Activated CD4-positive, alpha-beta T cell treated with anti-CD3 and anti-CD28 coated beads for 36 hours (primary cell): ENCODE results near the gene YAE1. TPM values are rescaled to one million over a fixed set of nuclear protein-coding genes. Genes with fewer than 3 reads are reported as not detected.
"Not testable (repeated sequence)": the region's sequence is repeated elsewhere in the genome, so short reads cannot be mapped to it uniquely, and the experiment has no call there.

ENCODE experiments used
- ATAC-seq: fragments of 200-7000 bp; cut with Tn5 transposase; one replicate; pipeline ENCODE4 v1.10.0; 2021; ENCODE audit warnings: mild to moderate bottlenecking, moderate library complexity
- CTCF ChIA-PET: fragments of 350-600 bp; sonication (Branson Sonifier 250); formaldehyde crosslinking; loops from one replicate; lab custom pipeline; 2021; ENCODE audit warnings: antibody characterized with exemption; lab: Charles Lee
- POLR2A ChIA-PET: fragments of 350-600 bp; sonication (Branson Sonifier 250); formaldehyde crosslinking; loops from one replicate; lab custom pipeline; 2021; ENCODE audit warnings: antibody characterized with exemption, inconsistent platforms; lab: Charles Lee
- DNase-seq: peaks from one replicate; pipeline ENCODE4 v3.0.0-alpha.2; 2020
- H3K27ac Mint-ChIP-seq: one replicate; pipeline ENCODE4 v1.8.0; 2021; ENCODE audit warnings: mixed read lengths
- H3K27me3 Mint-ChIP-seq: one replicate; pipeline ENCODE4 v1.8.0; 2021; ENCODE audit warnings: mixed read lengths
- H3K36me3 Mint-ChIP-seq: one replicate; pipeline ENCODE4 v1.8.0; 2021; ENCODE audit warnings: low read depth, mixed read lengths
- H3K4me1 Mint-ChIP-seq: one replicate; pipeline ENCODE4 v1.8.0; 2021; ENCODE audit warnings: mixed read lengths
- H3K4me3 Mint-ChIP-seq: one replicate; pipeline ENCODE4 v1.8.0; 2021; ENCODE audit warnings: mild to moderate bottlenecking, moderate library complexity, mixed read lengths
- H3K9me3 Mint-ChIP-seq: one replicate; pipeline ENCODE4 v1.8.0; 2021; ENCODE audit warnings: low read depth, mixed read lengths
- intact Hi-C, 2 experiments: fragments of 100-400 bp; cut with DNase I in 1 of 2; cut with micrococcal nuclease in 1 of 2; formaldehyde crosslinking; loops; one replicate each; pipeline versions ENCODE4 v1.14.2 to v1.15.1; 2022 to 2024; cut with DNase I, micrococcal nuclease
- total RNA-seq, 2 experiments: library from RNA; stranded (reverse); gene quantifications; one replicate each; pipeline ENCODE4 v1.2.3, GENCODE V29; 2021

The YAE1 gene
- total RNA-seq, 2 experiments from 2014 or later: 9.8 to 13.5 TPM

DNA sequence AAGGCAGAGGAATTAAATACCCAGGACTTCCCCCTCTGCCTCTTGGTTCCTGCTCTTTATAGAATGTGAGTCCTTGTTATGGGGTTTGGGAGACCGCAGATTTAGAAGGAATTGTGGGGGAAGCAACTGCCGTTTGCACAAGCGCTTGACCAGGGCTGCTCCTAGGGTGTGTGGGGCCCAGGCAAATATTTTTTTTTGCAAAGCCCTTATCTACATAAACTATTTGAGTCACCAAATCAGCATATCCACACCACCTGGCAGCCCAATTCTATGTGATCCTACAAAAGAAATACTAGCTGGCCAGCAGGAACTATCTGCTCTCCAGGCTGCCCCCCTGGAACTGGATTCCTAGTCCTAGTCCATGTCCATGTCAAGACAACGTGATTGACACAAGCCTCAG, 33.4 kb upstream of the YAE1 start:
- Mint-ChIP-seq H3K4me1 (no peaks in the 10 kb centered on the region), H3K4me3 (no peak overlapping the region), H3K27me3 (no peaks in the 10 kb centered on the region), H3K9me3 (no peaks in the 10 kb centered on the region), H3K27ac (no peak overlapping the region), H3K36me3 (no peaks in the 10 kb centered on the region)
- intact Hi-C loops: no loop called here
- POLR2A ChIA-PET: no interaction called here
- no peak for DNase-seq
- no peak for ATAC-seq
- CTCF ChIA-PET: no interaction called here

DNA sequence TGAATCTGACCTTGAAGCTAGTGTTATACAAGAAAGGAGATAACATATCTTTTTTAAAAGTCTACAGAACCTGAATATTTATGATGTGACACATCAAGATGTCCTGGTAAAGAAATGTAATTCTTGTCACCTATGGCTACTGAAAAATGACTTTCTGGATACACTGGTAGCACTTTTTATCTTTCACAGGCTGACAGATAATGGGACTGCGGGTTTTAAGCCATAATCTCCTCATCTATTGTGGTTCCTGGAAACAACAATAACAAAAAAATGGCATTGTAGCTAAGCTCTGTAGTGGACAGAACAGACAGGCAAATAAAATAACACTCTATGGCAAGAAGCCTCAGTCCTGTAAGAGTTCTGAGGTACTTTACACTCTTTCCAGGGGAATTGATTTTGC, 31.6 kb upstream of the YAE1 start:
- CTCF ChIA-PET: no interaction called here
- no peaks in the 10 kb centered on the region for H3K36me3 Mint-ChIP-seq
- DNase-seq (no peak), ATAC-seq (no peak)
- H3K27ac Mint-ChIP-seq: no peak overlapping the region
- POLR2A ChIA-PET: no interaction called here
- H3K4me1 Mint-ChIP-seq: no peaks in the 10 kb centered on the region
- H3K27me3 Mint-ChIP-seq: no peaks in the 10 kb centered on the region
- no peak overlapping the region for H3K4me3 Mint-ChIP-seq
- intact Hi-C loops: no loop called here
- no peaks in the 10 kb centered on the region for H3K9me3 Mint-ChIP-seq

DNA sequence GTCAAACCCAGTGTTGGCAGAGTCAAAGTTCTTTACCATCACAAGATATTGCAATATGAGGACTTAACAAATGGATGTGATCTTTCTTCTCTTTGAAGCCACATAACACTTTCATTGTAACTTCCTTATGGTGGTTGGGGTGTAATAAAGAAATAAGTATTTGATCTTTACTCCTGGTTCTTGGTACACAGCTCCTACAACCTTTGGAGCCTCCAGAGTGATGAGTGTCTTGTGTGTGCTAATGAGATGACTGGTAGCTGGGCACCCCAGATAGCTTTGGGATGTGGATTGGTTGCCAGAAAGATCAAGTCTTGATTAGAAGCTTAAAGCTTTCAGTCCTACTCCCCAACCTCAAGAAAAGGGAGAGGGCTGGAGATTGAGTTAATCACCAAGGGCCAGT, 31.1 kb upstream of the YAE1 start:
- Mint-ChIP-seq H3K4me1 (no peaks in the 10 kb centered on the region), H3K27me3 (no peaks in the 10 kb centered on the region), H3K9me3 (no peaks in the 10 kb centered on the region), H3K36me3 (no peaks in the 10 kb centered on the region), H3K27ac (no peak overlapping the region), H3K4me3 (no peak overlapping the region)
- CTCF ChIA-PET: no interaction called here
- POLR2A ChIA-PET: no interaction called here
- DNase-seq (no peak), ATAC-seq (no peak)
- intact Hi-C loops: no loop called here

DNA sequence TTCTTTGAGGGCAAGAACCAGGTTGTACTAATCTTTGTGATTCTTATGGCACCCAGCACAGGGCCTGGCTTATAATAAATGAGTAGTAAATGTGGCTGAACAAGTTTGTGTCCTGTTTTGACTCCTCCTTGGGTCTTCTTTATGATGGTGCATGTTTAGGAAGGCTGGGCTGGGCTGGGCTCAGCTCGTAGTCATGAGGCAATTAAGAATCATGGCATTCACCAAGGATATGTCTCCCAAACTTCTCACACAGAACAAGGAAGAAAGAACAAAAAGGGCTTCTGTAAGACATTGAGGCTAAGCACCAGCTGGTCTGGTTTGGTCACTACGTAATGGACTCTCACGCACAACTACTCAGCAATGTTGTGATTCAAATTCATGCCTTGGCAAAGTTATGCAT, 30.5 kb upstream of the YAE1 start:
- H3K9me3 Mint-ChIP-seq: no peaks in the 10 kb centered on the region
- no peaks in the 10 kb centered on the region for H3K36me3 Mint-ChIP-seq
- no peaks in the 10 kb centered on the region for H3K4me1 Mint-ChIP-seq
- H3K4me3 Mint-ChIP-seq: no peak overlapping the region
- no peaks in the 10 kb centered on the region for H3K27me3 Mint-ChIP-seq
- CTCF ChIA-PET: no interaction called here
- H3K27ac Mint-ChIP-seq: no peak overlapping the region
- intact Hi-C loops: no loop called here
- ATAC-seq (no peak), DNase-seq (no peak)
- POLR2A ChIA-PET: no interaction called here

DNA sequence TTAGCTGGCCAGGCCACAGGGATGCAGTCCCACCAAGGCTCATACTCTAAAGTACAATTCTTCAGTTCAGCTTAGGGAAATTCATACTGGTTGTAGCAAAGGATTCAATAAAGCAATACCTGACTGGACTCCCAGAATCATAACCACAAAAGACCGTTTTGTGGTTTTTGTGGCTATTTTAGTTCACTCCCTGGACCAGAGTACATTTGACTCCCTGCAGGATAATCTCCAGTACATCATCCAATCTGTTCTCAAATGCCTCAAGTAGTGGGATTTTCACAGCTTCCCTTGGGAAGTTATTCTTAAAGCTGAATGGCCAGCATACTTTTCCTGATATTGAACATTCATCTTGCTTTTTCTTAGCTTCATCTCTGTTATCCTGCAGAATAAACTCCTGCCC, 29.3 kb upstream of the YAE1 start:
- CTCF ChIA-PET: interaction anchor here (0.6 to 2.0 kb wide), 4 partner anchors 16 to 468 kb away, joined by 4 to 5 read pairs (median 4); no protein-coding TSS in a partner anchor
- ATAC-seq: no peak
- no peaks in the 10 kb centered on the region for H3K9me3 Mint-ChIP-seq
- H3K4me1 Mint-ChIP-seq: no peaks in the 10 kb centered on the region
- H3K27ac Mint-ChIP-seq: no peak overlapping the region
- H3K4me3 Mint-ChIP-seq: no peak overlapping the region
- POLR2A ChIA-PET: no interaction called here
- no peaks in the 10 kb centered on the region for H3K27me3 Mint-ChIP-seq
- intact Hi-C loops: no loop called here
- no peak for DNase-seq
- H3K36me3 Mint-ChIP-seq: no peaks in the 10 kb centered on the region

DNA sequence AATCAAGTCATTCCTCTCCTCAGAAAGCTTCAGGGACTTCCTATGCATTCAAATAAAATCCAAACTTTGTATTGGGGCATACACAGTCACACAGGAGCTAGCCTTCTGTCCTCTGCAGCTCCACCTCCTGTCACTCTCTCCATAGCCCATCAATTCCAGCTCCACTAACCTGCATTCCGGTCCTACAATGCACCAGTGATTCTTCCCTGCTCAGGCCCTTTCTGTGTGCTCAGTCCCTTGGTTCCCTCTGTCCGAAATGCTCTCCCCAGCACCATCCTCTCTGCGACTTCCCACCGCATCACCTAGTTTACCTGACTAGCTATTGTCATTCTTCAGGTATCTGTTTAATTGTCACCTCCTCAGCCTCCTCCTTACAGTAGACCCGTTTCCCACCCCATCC, 26.4 kb upstream of the YAE1 start:
- ChIA-PET CTCF (interaction anchor here (0.9 kb wide), 1 partner anchor 41 kb away, joined by 3 read pairs; no protein-coding TSS in a partner anchor), POLR2A (no interaction called here)
- Mint-ChIP-seq H3K4me1 (no peaks in the 10 kb centered on the region), H3K27ac (no peak overlapping the region), H3K27me3 (no peaks in the 10 kb centered on the region), H3K4me3 (no peak overlapping the region), H3K36me3 (no peaks in the 10 kb centered on the region), H3K9me3 (no peaks in the 10 kb centered on the region)
- ATAC-seq: no peak
- intact Hi-C loops: no loop called here
- DNase-seq: no peak

DNA sequence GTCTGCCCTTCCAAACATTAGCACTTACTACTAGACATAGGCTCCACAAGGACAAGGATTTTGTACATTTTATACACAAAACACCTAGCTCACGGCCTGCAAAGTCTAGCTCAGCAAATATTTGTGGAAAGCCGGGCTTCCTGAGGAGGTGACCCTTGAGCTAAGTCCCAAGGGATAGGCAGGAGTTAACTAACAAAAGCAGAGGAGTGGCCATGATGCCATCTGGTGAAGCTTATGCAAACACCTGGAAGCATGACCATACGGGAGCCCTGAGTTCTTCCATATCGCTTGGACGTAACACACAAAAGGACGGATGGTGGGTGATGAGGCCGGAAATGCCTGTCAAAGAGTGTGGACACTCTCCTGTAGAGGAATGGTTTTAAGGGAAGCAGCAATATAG, 25.9 kb upstream of the YAE1 start:
- CTCF ChIA-PET: interaction anchor here (0.9 kb wide), 1 partner anchor 41 kb away, joined by 3 read pairs; no protein-coding TSS in a partner anchor
- no peak for ATAC-seq
- intact Hi-C loops: no loop called here
- Mint-ChIP-seq H3K36me3 (no peaks in the 10 kb centered on the region), H3K4me1 (no peaks in the 10 kb centered on the region), H3K4me3 (no peak overlapping the region), H3K9me3 (no peaks in the 10 kb centered on the region), H3K27me3 (no peaks in the 10 kb centered on the region), H3K27ac (no peak overlapping the region)
- no peak for DNase-seq
- POLR2A ChIA-PET: no interaction called here

DNA sequence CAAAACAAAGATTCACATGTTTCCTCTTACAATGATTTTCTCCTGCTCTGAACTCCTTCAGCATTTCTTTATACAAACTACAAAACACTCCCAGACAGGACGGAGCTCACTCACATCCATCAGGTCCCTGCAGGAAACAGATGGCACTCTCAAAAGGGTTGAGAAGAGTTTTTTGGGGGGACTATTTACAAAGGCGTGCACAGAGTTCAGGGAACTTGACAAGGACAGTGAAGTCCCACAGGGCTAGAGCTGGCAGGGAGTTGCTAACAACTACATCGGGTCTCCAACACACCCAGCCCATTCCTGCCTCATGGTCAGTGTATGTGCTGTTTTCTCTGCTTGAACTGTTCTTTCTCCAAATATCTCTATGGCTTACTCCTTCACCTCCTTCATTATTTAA, 24.7 kb upstream of the YAE1 start:
- intact Hi-C loops: no loop called here

DNA sequence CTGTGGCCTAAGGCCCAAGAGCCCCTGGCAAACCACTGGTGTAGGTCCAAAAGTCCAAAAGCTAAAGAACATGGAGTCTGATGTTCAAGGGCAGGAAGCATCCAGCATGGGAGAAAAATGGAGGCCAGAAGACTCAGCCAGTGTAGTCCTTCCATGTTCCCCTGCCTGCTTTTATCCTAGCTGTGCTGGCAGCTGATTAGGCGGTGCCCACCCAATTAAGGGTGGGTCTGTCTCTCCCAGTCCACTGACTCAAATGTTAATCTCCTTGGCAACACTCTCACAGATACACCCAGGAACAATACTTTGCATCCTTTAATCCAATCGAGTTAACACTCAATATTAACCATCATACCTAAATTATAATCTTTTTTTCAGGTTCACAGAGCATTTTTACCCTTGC, 21.4 kb upstream of the YAE1 start:
- H3K4me3 Mint-ChIP-seq, DNase-seq, ATAC-seq, H3K27ac Mint-ChIP-seq, H3K27me3 Mint-ChIP-seq, H3K36me3 Mint-ChIP-seq, POLR2A ChIA-PET, intact Hi-C loops, H3K4me1 Mint-ChIP-seq: not testable (repeated sequence)
- CTCF ChIA-PET: interaction anchor here (1.7 kb wide), 1 partner anchor 36 kb away, joined by 4 read pairs; no protein-coding TSS in a partner anchor
- peaks cover 13% of the 10 kb centered on the region for H3K9me3 Mint-ChIP-seq

More for the DNA sequence above, 24.7 kb upstream of the YAE1 start:
- H3K27ac Mint-ChIP-seq: no peak overlapping the region
- no peak overlapping the region for H3K4me3 Mint-ChIP-seq
- H3K9me3 Mint-ChIP-seq: no peaks in the 10 kb centered on the region
- no peaks in the 10 kb centered on the region for H3K36me3 Mint-ChIP-seq
- CTCF ChIA-PET: no interaction called here
- DNase-seq: no peak
- no peaks in the 10 kb centered on the region for H3K4me1 Mint-ChIP-seq
- no peak for ATAC-seq
- POLR2A ChIA-PET: no interaction called here
- no peaks in the 10 kb centered on the region for H3K27me3 Mint-ChIP-seq

DNA sequence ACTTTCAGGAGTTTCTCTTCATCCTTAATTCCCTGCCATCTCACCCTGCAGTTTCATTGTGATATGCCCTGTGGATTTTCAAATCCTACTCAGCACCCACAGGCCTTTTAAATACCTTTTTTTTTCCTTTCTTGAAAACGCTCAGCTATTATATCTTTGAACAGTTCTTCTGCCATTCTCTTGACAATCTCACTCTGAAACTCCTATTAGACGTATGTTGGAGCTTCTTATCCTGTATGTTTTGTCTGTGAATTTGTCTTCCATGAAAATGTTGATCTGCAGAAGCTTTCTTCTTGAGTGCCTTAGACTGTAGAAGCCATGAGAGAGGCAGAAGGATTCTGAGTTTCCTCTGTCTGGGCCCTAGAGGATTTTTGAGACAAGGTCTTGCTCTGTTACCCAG, 18.9 kb upstream of the YAE1 start:
- no peak overlapping the region for H3K4me3 Mint-ChIP-seq
- ChIA-PET POLR2A (no interaction called here), CTCF (no interaction called here)

DNA sequence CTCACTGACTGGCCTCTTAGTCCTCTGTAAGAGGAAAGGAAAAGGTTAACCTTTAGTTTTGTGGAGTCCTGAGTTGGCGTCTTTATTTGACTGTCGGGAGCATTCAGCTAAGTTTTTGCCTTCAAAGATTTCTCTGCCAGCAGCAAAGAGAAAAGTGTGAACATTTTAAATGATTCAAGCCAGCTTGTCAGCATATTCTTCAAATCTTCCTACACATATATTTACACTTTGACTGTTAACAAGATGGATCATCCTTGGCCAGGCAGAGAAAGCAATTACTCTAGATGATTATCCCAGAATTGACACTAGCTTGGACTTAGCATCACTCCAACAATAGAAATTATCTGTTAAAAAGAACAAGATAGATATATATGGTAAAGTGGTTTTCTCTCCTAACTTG, 15.8 kb upstream of the YAE1 start:
- Mint-ChIP-seq H3K4me1 (no peaks in the 10 kb centered on the region), H3K27ac (no peak overlapping the region), H3K9me3 (peaks cover 13% of the 10 kb centered on the region), H3K36me3 (peaks cover 6% of the 10 kb centered on the region), H3K4me3 (no peak overlapping the region), H3K27me3 (peaks cover 4% of the 10 kb centered on the region)
- ATAC-seq: no peak
- intact Hi-C loops: no loop called here
- ChIA-PET CTCF (interaction anchor here (0.6 kb wide), 2 partner anchors 60 to 196 kb away, joined by 3 to 4 read pairs; no protein-coding TSS in a partner anchor), POLR2A (no interaction called here)
- DNase-seq: no peak

More for the DNA sequence above, 18.9 kb upstream of the YAE1 start:
- Mint-ChIP-seq H3K27me3 (no peaks in the 10 kb centered on the region), H3K9me3 (peaks cover 13% of the 10 kb centered on the region), H3K36me3 (peaks cover 6% of the 10 kb centered on the region), H3K4me1 (no peaks in the 10 kb centered on the region), H3K27ac (no peak overlapping the region)
- ATAC-seq: no peak
- no peak for DNase-seq
- intact Hi-C loops: no loop called here

DNA sequence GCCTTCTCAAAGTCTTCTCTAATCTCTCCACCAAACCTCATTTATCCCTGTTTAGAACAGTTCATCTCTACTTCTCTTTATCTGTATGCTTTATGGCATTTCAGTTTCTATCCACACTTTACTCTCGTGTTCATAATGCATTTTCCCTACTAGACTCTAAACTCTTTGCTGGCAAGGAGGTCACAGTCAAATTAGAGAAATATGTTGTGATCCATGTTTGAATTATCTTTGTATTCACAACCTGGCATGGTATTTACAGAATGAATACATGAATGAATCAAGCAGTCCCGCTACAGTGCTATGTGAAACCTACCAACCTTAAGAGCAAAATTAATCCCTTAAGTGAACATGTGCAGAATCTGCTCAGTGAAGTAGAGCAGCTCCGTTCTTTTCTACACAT, 12.8 kb upstream of the YAE1 start:
- no peak for DNase-seq
- intact Hi-C loops: no loop called here
- CTCF ChIA-PET: interaction anchor here (0.9 kb wide), 1 partner anchor 17 kb away, joined by 4 read pairs; no protein-coding TSS in a partner anchor
- no peaks in the 10 kb centered on the region for H3K9me3 Mint-ChIP-seq
- H3K36me3 Mint-ChIP-seq: no peaks in the 10 kb centered on the region
- no peak for ATAC-seq
- H3K4me1 Mint-ChIP-seq: no peaks in the 10 kb centered on the region
- H3K4me3 Mint-ChIP-seq: no peak overlapping the region
- POLR2A ChIA-PET: interaction anchor here (0.6 kb wide), 1 partner anchor 725 kb away, joined by 3 read pairs; no protein-coding TSS in a partner anchor
- H3K27ac Mint-ChIP-seq: no peak overlapping the region
- H3K27me3 Mint-ChIP-seq: peaks cover 7% of the 10 kb centered on the region
